Astrocyte (in vitro differentiated cells and primary cell): ENCODE measurements around the gene PRSS22. TPM values are rescaled to one million over a fixed set of nuclear protein-coding genes. Genes with fewer than 3 reads are reported as not detected.

Experiments
- DNase-seq: peaks from one replicate; pipeline ENCODE4 v3.0.0-alpha.2; 2010; ENCODE audit warnings: low read depth
- FAIRE-seq: peaks from 2 replicates; lab custom pipeline; 2011; peaks lifted over from hg19 to GRCh38; lab: Jason Lieb, UNC
- H2AFZ ChIP-seq: 2 replicates; pipeline ENCODE4 v1.6.0; 2012; ENCODE audit warnings: low read depth, low read length, inconsistent platforms
- H3K27ac ChIP-seq: 2 replicates; pipeline ENCODE4 v1.5.1; 2011; ENCODE audit warnings: low read depth, low read length, inconsistent platforms
- H3K27me3 ChIP-seq: 2 replicates; pipeline ENCODE4 v1.6.0; 2011; ENCODE audit warnings: low read length, inconsistent platforms; ENCODE audit not compliant: insufficient read depth
- H3K36me3 ChIP-seq: 2 replicates; pipeline ENCODE4 v1.5.1; 2011; ENCODE audit warnings: low read length, inconsistent platforms; ENCODE audit not compliant: insufficient read depth
- H3K4me1 ChIP-seq: 2 replicates; pipeline ENCODE4 v1.5.1; 2011; ENCODE audit warnings: low read length, inconsistent platforms; ENCODE audit not compliant: insufficient read depth
- H3K4me2 ChIP-seq: 2 replicates; pipeline ENCODE4 v1.6.0; 2012; ENCODE audit warnings: low read length, inconsistent platforms
- H3K4me3 ChIP-seq: 2 replicates; pipeline ENCODE4 v1.5.1; 2011; ENCODE audit warnings: low read depth, mild to moderate bottlenecking, low read length, inconsistent platforms; ENCODE audit not compliant: insufficient read depth
- H3K79me2 ChIP-seq: 2 replicates; pipeline ENCODE4 v1.6.0; 2012; ENCODE audit warnings: mild to moderate bottlenecking, low read length, inconsistent platforms; ENCODE audit not compliant: insufficient read depth
- H3K9ac ChIP-seq: 2 replicates; pipeline ENCODE4 v1.6.0; 2012; ENCODE audit warnings: mild to moderate bottlenecking, low read length, inconsistent platforms
- H3K9me3 ChIP-seq: 2 replicates; pipeline ENCODE4 v1.5.1; 2012; ENCODE audit warnings: low read depth, mild to moderate bottlenecking, low read length, inconsistent platforms; ENCODE audit not compliant: insufficient read depth
- H4K20me1 ChIP-seq: 2 replicates; pipeline ENCODE4 v1.6.0; 2012; ENCODE audit warnings: low read length, inconsistent platforms; ENCODE audit not compliant: insufficient read depth
- H3K27ac Mint-ChIP-seq: one replicate; pipeline ENCODE4 v1.8.0; 2021; ENCODE audit warnings: mild to moderate bottlenecking, mixed read lengths; ENCODE audit not compliant: unreplicated experiment
- H3K27me3 Mint-ChIP-seq: one replicate; pipeline ENCODE4 v1.8.0; 2021; ENCODE audit warnings: low read depth, mixed read lengths; ENCODE audit not compliant: unreplicated experiment
- H3K36me3 Mint-ChIP-seq: one replicate; pipeline ENCODE4 v1.8.0; 2021; ENCODE audit warnings: low read depth, mixed read lengths; ENCODE audit not compliant: unreplicated experiment
- H3K4me1 Mint-ChIP-seq: one replicate; pipeline ENCODE4 v1.8.0; 2021; ENCODE audit warnings: low read depth, mixed read lengths; ENCODE audit not compliant: unreplicated experiment
- H3K4me3 Mint-ChIP-seq: one replicate; pipeline ENCODE4 v1.8.0; 2021; ENCODE audit warnings: mild to moderate bottlenecking, moderate library complexity, mixed read lengths; ENCODE audit not compliant: unreplicated experiment
- H3K9me3 Mint-ChIP-seq: one replicate; pipeline ENCODE4 v1.8.0; 2021; ENCODE audit warnings: mild to moderate bottlenecking, mixed read lengths; ENCODE audit not compliant: unreplicated experiment
- EZH2 ChIP-seq: IDR thresholded peaks from 2 replicates; pipeline ENCODE4 v1.6.1; 2012; ENCODE audit warnings: mild to moderate bottlenecking, low read length, inconsistent platforms; ENCODE audit not compliant: insufficient read depth
- total RNA-seq: library from RNA; stranded (reverse); gene quantifications from 2 replicates; pipeline ENCODE4 v1.2.1, GENCODE V29; 2021
- TF ChIP-seq, protein P1 (sequence below): IDR thresholded peaks from 2 replicates; pipeline ENCODE4 v1.5.1; 2011; ENCODE audit warnings: low read depth, mild to moderate bottlenecking, inconsistent platforms, low read length, moderate library complexity; ENCODE audit not compliant: insufficient read depth

PRSS22 gene
- total RNA-seq, 1 donor from 2014 or later: 1.5 TPM

DNA sequence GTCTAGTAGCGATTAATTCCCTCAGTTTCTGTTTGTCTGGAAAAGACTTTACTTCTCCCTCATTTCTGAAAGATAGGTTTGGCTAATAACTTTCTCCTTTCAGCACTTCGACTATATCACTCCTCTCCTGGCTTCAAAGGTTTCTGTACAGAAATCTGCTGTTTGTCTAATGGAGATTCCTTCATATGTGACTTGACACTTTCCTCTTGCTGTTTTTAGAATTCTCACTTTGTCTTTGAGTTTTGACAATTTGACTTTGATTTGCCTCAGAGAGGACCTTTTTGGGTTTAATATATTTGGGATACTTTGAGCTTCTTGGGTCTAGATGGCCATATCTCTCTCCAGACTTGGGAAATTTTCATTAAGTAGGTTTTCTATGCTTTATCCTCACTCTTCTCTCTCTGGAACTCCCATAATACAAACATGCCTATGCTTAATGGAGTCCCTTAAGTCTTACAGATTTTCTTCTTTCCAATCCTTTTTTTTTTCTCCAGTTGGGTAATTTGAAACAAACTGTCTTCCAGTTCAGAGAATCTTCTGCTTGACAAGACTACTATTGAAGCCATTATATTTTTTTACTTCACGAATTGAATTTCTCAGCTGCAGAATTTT, 48.7 kb downstream of the PRSS22 start:
- peaks cover 1% of the 10 kb centered on the region for H3K4me1 Mint-ChIP-seq
- H3K27me3 ChIP-seq: peaks cover 24% of the 10 kb centered on the region
- no peak overlapping the region for H3K27ac ChIP-seq
- H3K9me3 Mint-ChIP-seq: peaks cover 21% of the 10 kb centered on the region
- H3K79me2 ChIP-seq: no peaks in the 10 kb centered on the region
- H3K4me3 Mint-ChIP-seq: no peak overlapping the region
- peaks cover 52% of the 10 kb centered on the region for H3K27me3 Mint-ChIP-seq
- H3K9ac ChIP-seq: no peak overlapping the region
- no peak overlapping the region for H3K4me3 ChIP-seq
- H3K36me3 Mint-ChIP-seq: peaks cover 6% of the 10 kb centered on the region
- no peak overlapping the region for H3K27ac Mint-ChIP-seq
- H3K4me2 ChIP-seq: no peak overlapping the region
- H4K20me1 ChIP-seq: no peaks in the 10 kb centered on the region
- no peak overlapping the region for H2AFZ ChIP-seq
- no peaks in the 10 kb centered on the region for H3K4me1 ChIP-seq
- H3K9me3 ChIP-seq: peaks cover 10% of the 10 kb centered on the region
- DNase-seq (no peak), FAIRE-seq (no peak)
- H3K36me3 ChIP-seq: no peaks in the 10 kb centered on the region
- TF ChIP-seq, protein P1, sequence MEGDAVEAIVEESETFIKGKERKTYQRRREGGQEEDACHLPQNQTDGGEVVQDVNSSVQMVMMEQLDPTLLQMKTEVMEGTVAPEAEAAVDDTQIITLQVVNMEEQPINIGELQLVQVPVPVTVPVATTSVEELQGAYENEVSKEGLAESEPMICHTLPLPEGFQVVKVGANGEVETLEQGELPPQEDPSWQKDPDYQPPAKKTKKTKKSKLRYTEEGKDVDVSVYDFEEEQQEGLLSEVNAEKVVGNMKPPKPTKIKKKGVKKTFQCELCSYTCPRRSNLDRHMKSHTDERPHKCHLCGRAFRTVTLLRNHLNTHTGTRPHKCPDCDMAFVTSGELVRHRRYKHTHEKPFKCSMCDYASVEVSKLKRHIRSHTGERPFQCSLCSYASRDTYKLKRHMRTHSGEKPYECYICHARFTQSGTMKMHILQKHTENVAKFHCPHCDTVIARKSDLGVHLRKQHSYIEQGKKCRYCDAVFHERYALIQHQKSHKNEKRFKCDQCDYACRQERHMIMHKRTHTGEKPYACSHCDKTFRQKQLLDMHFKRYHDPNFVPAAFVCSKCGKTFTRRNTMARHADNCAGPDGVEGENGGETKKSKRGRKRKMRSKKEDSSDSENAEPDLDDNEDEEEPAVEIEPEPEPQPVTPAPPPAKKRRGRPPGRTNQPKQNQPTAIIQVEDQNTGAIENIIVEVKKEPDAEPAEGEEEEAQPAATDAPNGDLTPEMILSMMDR: no peak
- TF ChIP-seq EZH2: no peak

DNA sequence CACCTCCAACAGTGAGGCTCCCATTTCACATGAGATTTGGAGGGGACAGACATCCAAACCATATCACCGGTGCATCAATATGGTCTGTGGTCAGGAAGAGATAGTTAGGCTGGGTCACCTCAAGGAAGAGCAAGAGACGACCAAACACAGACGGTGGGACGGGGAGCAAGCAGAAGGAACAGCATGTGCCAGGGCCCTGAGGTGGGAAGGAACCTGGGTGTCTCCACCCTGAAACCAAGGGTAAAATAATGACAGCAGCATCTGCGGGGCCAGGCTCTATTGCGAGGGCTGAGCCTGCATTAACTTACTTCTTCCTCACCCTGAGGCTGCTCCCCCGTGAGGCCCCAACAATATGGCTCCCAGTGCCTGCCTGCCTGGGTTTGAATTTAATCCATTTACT, 49.8 kb downstream of the PRSS22 start:
- Histone ChIP-seq H3K36me3 (no peaks in the 10 kb centered on the region), H4K20me1 (no peaks in the 10 kb centered on the region), H3K79me2 (no peaks in the 10 kb centered on the region), H3K4me3 (no peak overlapping the region), H2AFZ (no peak overlapping the region), H3K9me3 (peaks cover 14% of the 10 kb centered on the region), H3K27ac (no peak overlapping the region), H3K4me2 (no peak overlapping the region), H3K4me1 (no peaks in the 10 kb centered on the region), H3K27me3 (peaks cover 25% of the 10 kb centered on the region), H3K9ac (no peak overlapping the region)
- no peak for DNase-seq
- peaks cover 7% of the 10 kb centered on the region for H3K36me3 Mint-ChIP-seq
- peaks cover 25% of the 10 kb centered on the region for H3K9me3 Mint-ChIP-seq
- H3K27ac Mint-ChIP-seq: no peak overlapping the region
- TF ChIP-seq, protein P1: no peak
- TF ChIP-seq EZH2: no peak
- H3K27me3 Mint-ChIP-seq: peaks cover 60% of the 10 kb centered on the region
- FAIRE-seq: no peak
- H3K4me3 Mint-ChIP-seq: no peak overlapping the region
- peaks cover 1% of the 10 kb centered on the region for H3K4me1 Mint-ChIP-seq

DNA sequence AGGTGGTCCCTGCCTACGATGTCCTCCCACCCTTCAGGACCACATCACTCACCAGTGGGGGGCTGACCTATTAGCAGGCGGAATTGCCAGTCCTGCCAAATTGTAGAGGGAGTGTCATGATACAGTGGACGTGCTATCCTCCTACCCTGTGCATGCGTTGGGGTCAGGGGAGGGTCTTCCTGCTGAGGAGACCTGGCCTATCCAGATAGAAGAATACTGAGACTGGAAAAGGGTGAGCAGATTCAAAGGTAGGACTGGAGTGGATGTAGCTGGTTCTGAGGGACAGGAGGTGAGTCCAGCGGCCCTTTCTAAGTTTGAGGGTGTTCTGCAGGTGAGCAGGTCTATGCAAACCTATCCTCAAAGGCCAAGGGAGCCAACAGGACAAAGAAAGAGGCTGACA, 51.7 kb downstream of the PRSS22 start:
- Histone ChIP-seq H3K9me3 (peaks cover 14% of the 10 kb centered on the region), H3K9ac (no peak overlapping the region), H3K79me2 (no peaks in the 10 kb centered on the region), H4K20me1 (no peaks in the 10 kb centered on the region), H3K27ac (no peak overlapping the region), H3K4me2 (no peak overlapping the region), H3K27me3 (peaks cover 22% of the 10 kb centered on the region), H3K4me1 (no peaks in the 10 kb centered on the region), H3K36me3 (no peaks in the 10 kb centered on the region), H3K4me3 (no peak overlapping the region), H2AFZ (no peak overlapping the region)
- Mint-ChIP-seq H3K36me3 (peaks cover 7% of the 10 kb centered on the region), H3K27ac (no peak overlapping the region), H3K4me1 (no peaks in the 10 kb centered on the region), H3K27me3 (peaks cover 50% of the 10 kb centered on the region), H3K4me3 (no peak overlapping the region), H3K9me3 (peaks cover 27% of the 10 kb centered on the region)
- DNase-seq: no peak
- TF ChIP-seq, protein P1: no peak
- FAIRE-seq: no peak
